Omental fat pad (tissue), 4 donors: ENCODE results near the gene SH2D1B. TPM values are rescaled to one million over a fixed set of nuclear protein-coding genes. Genes with fewer than 3 reads are reported as not detected.
"Not testable (repeated sequence)": the region's sequence is repeated elsewhere in the genome, so short reads cannot be mapped to it uniquely, and the experiment has no call there.

Source experiments
- ATAC-seq: fragments of 150-250 bp; one replicate; pipeline ENCODE4 v1.9.1; 2016; ENCODE audit warnings: mild to moderate bottlenecking, moderate library complexity; ENCODE audit not compliant: low FRiP score
- DNase-seq: peaks from one replicate; pipeline ENCODE4 v3.0.0-alpha.2; 2019; ENCODE audit warnings: low spot score
- total RNA-seq, 4 donors: library from RNA; depleted of rRNA; stranded (reverse); fragments of >200 nt; gene quantifications; one replicate each; pipeline ENCODE4 v1.1.0, GENCODE V29; 2016
- TF ChIP-seq, protein P1 (sequence below), 3 donors: fragments of 450-650 bp; IDR thresholded peaks; one replicate each; pipeline ENCODE4 v1.5.1; 2016 to 2017; ENCODE audit warnings: antibody characterized with exemption in 3 of 3, mild to moderate bottlenecking in 3 of 3, moderate library complexity in 2 of 3

The SH2D1B gene
- total RNA-seq, 4 donors from 2014 or later, result 0.12 to 0.47 (median 0.25) TPM

DNA sequence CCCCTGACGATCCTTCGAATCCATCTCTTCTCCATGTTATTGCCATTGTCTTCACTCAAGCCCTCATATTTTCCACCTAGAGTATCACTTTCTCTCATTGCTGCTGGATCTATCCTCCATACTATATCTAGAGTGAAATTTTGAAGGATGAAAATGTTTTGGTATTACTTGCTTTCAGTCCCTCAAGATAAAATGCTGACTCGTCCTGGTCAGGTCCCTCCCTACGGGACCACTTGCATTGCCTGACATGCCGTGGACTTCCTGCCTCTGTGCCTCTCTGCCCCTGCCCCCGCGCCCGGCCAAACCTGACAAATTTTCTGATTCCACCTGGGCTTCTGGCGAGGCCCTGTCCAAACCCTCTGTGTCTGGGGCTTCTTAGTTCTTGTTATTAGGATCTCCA, 58.9 kb downstream of the SH2D1B start:
- DNase-seq (no peak), ATAC-seq (no peak)

DNA sequence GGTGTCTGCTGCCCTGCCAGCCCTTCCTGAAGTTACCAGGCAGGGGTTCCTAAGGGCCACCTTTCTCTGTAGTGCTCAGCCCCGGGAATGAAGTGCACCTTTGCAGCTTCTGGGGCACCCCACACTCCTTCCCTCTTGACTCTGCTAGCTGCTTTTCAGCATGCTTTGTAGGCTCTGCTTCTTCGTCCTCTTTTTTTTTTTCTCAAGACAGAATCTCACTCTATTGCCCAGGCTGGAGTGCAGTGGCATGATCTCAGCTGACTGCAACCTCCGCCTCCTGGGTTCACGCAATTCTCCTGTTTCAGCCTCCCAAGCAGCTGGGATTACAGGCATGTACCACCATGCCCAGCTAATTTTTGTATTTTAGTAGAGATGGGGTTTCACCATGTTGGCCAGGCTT, 60.1 kb downstream of the SH2D1B start:
- not testable (repeated sequence) for ATAC-seq, DNase-seq

More for the DNA sequence above, 58.9 kb downstream of the SH2D1B start:
- TF ChIP-seq, protein P1, sequence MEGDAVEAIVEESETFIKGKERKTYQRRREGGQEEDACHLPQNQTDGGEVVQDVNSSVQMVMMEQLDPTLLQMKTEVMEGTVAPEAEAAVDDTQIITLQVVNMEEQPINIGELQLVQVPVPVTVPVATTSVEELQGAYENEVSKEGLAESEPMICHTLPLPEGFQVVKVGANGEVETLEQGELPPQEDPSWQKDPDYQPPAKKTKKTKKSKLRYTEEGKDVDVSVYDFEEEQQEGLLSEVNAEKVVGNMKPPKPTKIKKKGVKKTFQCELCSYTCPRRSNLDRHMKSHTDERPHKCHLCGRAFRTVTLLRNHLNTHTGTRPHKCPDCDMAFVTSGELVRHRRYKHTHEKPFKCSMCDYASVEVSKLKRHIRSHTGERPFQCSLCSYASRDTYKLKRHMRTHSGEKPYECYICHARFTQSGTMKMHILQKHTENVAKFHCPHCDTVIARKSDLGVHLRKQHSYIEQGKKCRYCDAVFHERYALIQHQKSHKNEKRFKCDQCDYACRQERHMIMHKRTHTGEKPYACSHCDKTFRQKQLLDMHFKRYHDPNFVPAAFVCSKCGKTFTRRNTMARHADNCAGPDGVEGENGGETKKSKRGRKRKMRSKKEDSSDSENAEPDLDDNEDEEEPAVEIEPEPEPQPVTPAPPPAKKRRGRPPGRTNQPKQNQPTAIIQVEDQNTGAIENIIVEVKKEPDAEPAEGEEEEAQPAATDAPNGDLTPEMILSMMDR (IDR thresholded peaks at IDR 0.05), result no peak

DNA sequence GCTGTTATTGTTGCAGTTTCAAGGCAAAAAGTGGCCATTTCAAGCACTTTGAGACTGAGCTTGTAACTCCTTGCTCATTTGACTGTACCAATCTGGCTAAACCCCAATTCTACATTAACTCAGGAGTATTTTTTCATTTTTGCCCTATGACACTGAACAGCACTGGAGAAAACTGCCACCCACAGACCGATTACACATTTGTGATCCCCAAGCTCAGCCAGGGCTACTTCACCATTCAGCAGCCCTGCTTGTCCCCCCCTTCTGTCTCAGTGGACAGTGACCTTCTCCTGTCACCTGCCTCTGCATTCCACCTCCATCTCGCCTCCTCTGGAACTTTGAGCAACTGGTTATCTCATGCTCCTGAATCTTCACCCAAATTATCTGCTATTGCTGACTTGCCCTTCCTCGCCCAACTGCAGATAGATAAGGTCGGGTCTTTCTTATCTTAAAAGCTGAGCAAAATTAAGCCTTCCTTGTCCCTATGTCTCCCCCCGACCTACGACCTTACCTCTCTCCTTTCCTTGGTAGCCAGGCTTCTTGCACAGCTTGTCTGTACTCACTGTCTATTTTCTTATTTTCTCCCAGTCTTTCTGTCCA, 60.6 kb downstream of the SH2D1B start:
- DNase-seq (no peak), ATAC-seq (no peak)
- TF ChIP-seq, protein P1 (IDR thresholded peaks at IDR 0.05), result no peak

DNA sequence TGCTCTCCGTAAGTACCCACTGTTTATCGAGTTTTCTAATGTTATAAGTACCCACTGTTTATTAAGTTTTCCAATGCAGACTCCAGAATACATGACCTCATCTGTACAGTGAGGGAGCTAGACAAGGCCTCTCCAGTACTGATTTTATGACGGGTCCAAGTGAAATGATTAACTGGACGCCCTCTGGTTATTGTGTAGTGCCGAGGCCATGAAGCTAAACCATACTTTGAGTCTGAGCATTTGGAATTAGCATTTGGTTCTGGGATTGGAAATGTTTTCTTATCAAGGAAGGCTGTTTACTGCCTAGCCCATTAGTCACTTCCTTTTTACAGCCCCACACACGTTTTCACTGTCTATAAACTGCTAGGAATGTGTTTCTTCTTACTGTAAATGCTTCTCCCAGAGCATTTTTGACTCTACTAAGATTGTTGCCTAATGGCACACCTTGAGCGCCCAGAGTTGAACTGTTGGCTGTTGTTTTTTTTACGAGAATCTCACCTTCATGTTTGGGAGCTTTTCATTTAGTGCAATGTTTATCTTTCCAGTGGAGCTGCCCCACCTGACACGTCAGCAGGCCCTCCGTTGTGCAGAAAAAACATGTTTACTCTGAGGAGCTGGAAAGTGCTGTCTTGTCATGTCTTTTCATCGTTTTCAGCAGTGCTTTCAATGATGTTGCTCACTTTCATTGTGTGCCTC, 62.2 kb downstream of the SH2D1B start:
- peak; percentile 51 for ATAC-seq
- TF ChIP-seq, protein P1 (IDR thresholded peaks at IDR 0.05), result no peak

DNA sequence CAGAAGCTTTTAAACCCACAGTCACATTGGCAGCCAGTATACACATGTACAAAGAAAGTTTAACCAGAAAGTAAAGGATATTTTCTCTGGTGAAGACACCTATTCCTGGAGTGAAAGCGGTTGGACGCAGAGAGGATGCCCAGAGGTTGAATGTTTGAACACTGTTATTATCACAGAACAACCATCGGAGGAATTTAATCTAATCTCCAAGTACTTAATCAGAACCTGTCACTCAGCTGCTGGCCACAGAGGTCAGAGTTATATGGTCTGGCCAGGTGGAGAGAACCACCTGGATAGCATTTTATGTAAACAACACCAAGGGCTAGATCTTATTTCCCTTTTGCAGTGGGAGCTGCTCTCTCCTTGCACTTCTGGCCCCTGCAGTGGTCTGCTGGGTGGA, 64.7 kb downstream of the SH2D1B start:
- TF ChIP-seq, protein P1 (IDR thresholded peaks at IDR 0.05), result no peak
- ATAC-seq (no peak), DNase-seq (no peak)

More for the DNA sequence above, 62.2 kb downstream of the SH2D1B start:
- DNase-seq, result no peak

Other genes starting within 250 kb of the SH2D1B start
- not detected for gene SPATA46, start 35.3 kb downstream of the SH2D1B start, total RNA-seq
- 10 to 100 TPM in 1 of 4 donors, 1 to 10 TPM in 3; 2.5 to 10.2 (median 3.7) TPM for gene C1orf226, start 30.4 kb downstream of the SH2D1B start, total RNA-seq
- gene UHMK1, start 85.7 kb upstream of the SH2D1B start, total RNA-seq, result 10 to 100 TPM; 56.9 to 83.1 (median 71.5) TPM
- 100 to 1,000 TPM; 157 to 485 (median 258) TPM for gene UAP1, start 149.6 kb upstream of the SH2D1B start, total RNA-seq
- 100 to 1,000 TPM; 140 to 164 (median 145) TPM for gene DDR2, start 220.3 kb upstream of the SH2D1B start, total RNA-seq